Measurements from ENCODE around the gene ELP5.
A peak's percentile ranks its signal among the peaks of the same experiment; 100 is the strongest.

ELP5 gene

DNA sequence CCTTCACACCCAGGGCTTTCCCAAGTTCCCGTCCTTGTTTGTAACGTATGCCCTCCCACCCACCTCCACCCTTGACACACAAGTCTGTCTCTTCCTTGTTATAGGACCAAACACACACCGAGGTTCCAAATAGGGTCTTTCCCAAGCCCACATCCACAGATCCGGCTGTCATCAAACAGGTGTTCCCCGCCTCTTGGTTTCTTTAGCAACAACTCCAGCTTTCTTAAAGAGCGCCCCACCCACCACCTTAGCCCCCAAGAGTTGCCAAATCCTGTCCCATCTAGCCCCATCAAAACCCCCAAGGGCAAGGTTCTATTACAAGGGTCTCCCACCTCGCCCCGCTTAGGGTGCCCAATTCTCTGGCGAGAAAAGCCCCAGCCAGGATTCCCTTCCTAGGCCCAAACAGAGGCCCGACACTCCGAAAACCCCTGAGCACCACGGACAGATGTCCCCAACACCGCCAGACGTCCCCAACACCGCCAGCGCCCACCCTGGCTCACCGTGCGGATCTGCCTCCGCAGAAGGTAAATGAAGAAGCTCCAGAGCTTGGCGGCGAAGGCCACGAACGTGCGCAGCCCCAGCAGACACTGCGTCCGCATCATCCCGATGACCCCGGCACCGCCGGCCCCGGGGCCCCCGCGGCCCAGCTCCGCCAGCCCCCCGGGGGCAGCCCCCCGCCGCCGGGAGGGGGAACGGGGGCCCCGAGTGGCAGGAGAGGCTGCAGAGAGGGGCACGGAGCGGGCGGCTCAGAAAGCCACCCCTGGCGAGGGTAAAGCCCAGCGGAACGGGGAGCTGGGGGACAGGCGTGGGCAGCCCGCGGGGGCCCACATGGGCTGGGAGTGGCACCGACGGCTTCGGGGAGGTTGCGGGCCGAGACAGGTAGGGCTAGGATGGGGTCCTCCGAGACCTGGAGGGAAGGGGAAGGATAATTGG lies 1.1 kb upstream of the ELP5 start:
- no peaks in the 10 kb centered on the region for H3K27me3 ChIP-seq (ENCODE audit: control insufficient read depth, insufficient read depth, low read length)
- no peaks in the 10 kb centered on the region for H3K9me3 ChIP-seq (replicated peaks; ENCODE audit: low read length)
- peak overlapping the region; percentile 96 for H3K4me3 ChIP-seq (ENCODE audit: low read length)
- peaks cover 19% of the 10 kb centered on the region for H3K36me3 ChIP-seq (ENCODE audit: insufficient read depth, low read length)
- peak overlapping the region; percentile 93 for H3K4me2 ChIP-seq (ENCODE audit: low read length)
- H3K9ac ChIP-seq (ENCODE audit: low read depth, low read length) = peak overlapping the region; percentile 100
- H3K4me1 ChIP-seq (ENCODE audit: control insufficient read depth, insufficient read depth, low read length) = peaks cover 22% of the 10 kb centered on the region

DNA sequence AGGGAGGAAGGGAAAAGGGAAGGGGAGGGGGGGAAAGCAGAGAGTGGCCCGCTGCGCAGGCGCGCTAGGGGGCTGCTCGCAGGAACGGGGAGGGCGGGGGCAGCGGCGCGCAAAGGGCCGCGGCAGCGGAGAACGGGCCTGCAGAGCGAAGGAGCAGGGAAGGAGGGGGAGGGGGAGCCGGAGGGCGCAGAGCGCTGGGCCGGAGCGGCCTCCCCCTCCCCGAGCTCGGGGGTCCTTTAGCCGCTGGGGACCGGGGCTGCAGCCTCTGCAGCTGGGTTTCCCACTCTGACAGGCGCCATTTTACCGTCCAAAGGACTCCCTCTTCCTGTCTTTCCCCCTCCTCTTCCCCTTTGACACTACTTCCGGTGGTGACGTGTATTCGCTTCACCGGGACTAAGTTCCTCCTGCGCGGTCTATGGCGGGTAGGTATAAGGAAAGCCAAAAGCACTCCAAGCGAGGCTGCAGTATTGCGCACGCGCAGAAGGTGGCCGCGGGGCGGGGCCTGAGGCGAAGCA lies 297 bp upstream of the ELP5 start, which contains the start of gene CTDNEP1:
Gene CTDNEP1 (minus strand): TSS at position 74 of the 515 bp plus-strand sequence. CDS start 438 bp downstream, outside the sequence.
- Histone ChIP-seq H3K9me3 (replicated peaks; ENCODE audit: low read length) (no peaks in the 10 kb centered on the region), H3K27me3 (ENCODE audit: control insufficient read depth, insufficient read depth, low read length) (no peaks in the 10 kb centered on the region), H3K4me2 (ENCODE audit: low read length) (peak within 1 kb of the TSS; percentile 98), H3K4me3 (ENCODE audit: low read length) (peak within 1 kb of the TSS; percentile 96), H3K36me3 (ENCODE audit: insufficient read depth, low read length) (peaks cover 17% of the 10 kb centered on the region), H3K4me1 (ENCODE audit: control insufficient read depth, insufficient read depth, low read length) (peaks cover 22% of the 10 kb centered on the region), H3K9ac (ENCODE audit: low read depth, low read length) (peak within 1 kb of the TSS; percentile 100)

- H3K4me3 ChIP-seq (ENCODE audit: low read length) = peak overlapping the region; percentile 96
- H3K4me2 ChIP-seq (ENCODE audit: low read length) = peak overlapping the region; percentile 98
- peaks cover 20% of the 10 kb centered on the region for H3K36me3 ChIP-seq (ENCODE audit: insufficient read depth, low read length)
- H3K27me3 ChIP-seq (ENCODE audit: control insufficient read depth, insufficient read depth, low read length) = no peaks in the 10 kb centered on the region
- H3K4me1 ChIP-seq (ENCODE audit: control insufficient read depth, insufficient read depth, low read length) = peaks cover 22% of the 10 kb centered on the region
- no peaks in the 10 kb centered on the region for H3K9me3 ChIP-seq (replicated peaks; ENCODE audit: low read length)
- H3K9ac ChIP-seq (ENCODE audit: low read depth, low read length) = peak overlapping the region; percentile 100
Measured at GRCh38 chr17:7253082-7253481, 1.1 kb downstream of the ELP5 start.

- Histone ChIP-seq H3K9ac (ENCODE audit: low read depth, low read length) (no peak overlapping the region), H3K9me3 (replicated peaks; ENCODE audit: low read length) (no peaks in the 10 kb centered on the region), H3K4me3 (ENCODE audit: low read length) (no peak overlapping the region), H3K4me2 (ENCODE audit: low read length) (no peak overlapping the region), H3K4me1 (ENCODE audit: control insufficient read depth, insufficient read depth, low read length) (peaks cover 26% of the 10 kb centered on the region), H3K27me3 (ENCODE audit: control insufficient read depth, insufficient read depth, low read length) (no peaks in the 10 kb centered on the region), H3K36me3 (ENCODE audit: insufficient read depth, low read length) (peaks cover 32% of the 10 kb centered on the region)
Measured at GRCh38 chr17:7254511-7254910, 2.5 kb downstream of the ELP5 start.

- Histone ChIP-seq H3K27me3 (ENCODE audit: control insufficient read depth, insufficient read depth, low read length) (no peaks in the 10 kb centered on the region), H3K9me3 (replicated peaks; ENCODE audit: low read length) (no peaks in the 10 kb centered on the region), H3K4me1 (ENCODE audit: control insufficient read depth, insufficient read depth, low read length) (peaks cover 36% of the 10 kb centered on the region), H3K4me2 (ENCODE audit: low read length) (no peak overlapping the region), H3K9ac (ENCODE audit: low read depth, low read length) (no peak overlapping the region), H3K36me3 (ENCODE audit: insufficient read depth, low read length) (peaks cover 34% of the 10 kb centered on the region), H3K4me3 (ENCODE audit: low read length) (no peak overlapping the region)
Measured at GRCh38 chr17:7256766-7257456, 4.9 kb downstream of the ELP5 start.

DNA sequence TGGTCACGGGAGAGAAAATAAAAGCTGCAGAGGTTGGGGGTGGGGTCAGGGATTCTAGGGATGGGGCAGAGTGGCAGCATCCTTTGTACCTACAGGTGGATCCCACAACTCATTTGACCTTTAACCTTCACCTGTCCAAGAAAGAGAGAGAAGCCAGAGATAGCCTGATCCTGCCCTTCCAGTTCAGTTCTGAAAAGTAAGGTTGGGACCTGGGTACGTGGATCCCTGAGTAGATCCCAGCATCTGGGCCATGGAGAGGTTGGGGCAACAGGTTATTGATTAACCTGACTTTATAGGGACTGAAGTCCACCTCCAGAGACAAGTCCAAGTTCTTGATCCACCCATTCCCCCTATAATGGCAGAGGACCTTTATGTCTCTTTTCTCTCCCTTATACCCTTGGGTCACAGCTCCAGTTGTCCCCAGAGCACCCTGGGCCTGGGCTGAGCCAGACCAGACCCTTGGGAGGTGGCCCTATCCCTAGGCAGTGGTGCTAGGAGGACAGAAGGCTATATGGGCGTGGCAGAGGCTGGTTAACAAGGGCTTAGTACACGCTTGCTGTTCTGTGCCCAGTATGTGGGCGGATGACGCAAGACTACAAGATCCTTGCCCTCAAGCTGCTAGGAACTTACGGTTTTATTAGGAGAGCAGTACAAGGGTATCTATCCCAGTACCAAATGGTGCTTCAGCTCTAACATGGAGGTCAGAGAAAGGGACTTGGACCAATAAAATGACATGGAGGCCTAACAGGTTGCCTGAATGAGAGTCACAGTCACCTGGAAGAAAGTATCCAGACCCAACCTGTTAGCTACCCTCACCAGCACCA lies 6.9 kb downstream of the ELP5 start:
- Histone ChIP-seq H3K27me3 (ENCODE audit: control insufficient read depth, insufficient read depth, low read length) (no peaks in the 10 kb centered on the region), H3K4me2 (ENCODE audit: low read length) (peak overlapping the region; percentile 60), H3K4me1 (ENCODE audit: control insufficient read depth, insufficient read depth, low read length) (peaks cover 49% of the 10 kb centered on the region), H3K4me3 (ENCODE audit: low read length) (no peak overlapping the region), H3K9ac (ENCODE audit: low read depth, low read length) (peak overlapping the region; percentile 49), H3K36me3 (ENCODE audit: insufficient read depth, low read length) (peaks cover 33% of the 10 kb centered on the region), H3K9me3 (replicated peaks; ENCODE audit: low read length) (no peaks in the 10 kb centered on the region)

DNA sequence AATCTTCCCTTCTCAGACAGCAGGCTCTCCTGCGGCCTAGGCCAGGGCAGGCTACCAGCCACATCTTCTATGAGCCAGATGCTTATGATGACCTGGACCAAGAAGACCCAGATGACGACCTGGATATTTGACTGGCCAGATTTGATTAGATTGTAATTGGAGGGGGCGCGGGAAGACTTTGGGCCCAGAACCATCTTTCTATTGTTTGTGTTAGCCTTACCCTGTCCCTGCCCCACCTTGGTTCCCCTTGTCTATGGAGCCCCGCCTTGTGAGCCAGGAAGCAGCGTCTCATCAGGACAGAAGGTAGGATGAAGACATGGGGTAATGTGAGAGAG lies 7.5 kb downstream of the ELP5 start:
- H3K27me3 ChIP-seq (ENCODE audit: control insufficient read depth, insufficient read depth, low read length) = no peaks in the 10 kb centered on the region
- H3K4me2 ChIP-seq (ENCODE audit: low read length) = peak overlapping the region; percentile 60
- H3K9ac ChIP-seq (ENCODE audit: low read depth, low read length) = no peak overlapping the region
- no peaks in the 10 kb centered on the region for H3K9me3 ChIP-seq (replicated peaks; ENCODE audit: low read length)
- peaks cover 53% of the 10 kb centered on the region for H3K4me1 ChIP-seq (ENCODE audit: control insufficient read depth, insufficient read depth, low read length)
- H3K36me3 ChIP-seq (ENCODE audit: insufficient read depth, low read length) = peaks cover 28% of the 10 kb centered on the region
- no peak overlapping the region for H3K4me3 ChIP-seq (ENCODE audit: low read length)

DNA sequence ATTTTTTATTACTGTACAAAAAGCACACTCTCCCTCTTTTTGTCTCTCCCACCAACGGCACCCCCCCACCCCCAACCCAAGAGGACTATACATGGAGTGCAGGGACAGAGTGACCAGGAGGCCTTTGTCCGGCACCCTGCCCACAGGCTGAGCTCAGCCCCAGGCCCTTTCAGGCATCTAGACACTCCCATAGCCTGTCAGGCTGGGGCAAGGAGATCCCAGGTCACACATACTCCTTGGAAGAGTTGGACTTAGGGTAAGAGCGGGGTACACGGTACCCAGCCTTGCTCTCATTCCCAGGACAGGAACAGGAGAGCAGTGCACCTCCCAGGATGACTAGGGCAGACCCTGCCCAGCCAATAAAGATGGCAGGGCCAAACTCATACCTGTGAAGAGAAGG lies 8.1 kb downstream of the ELP5 start:
- no peak overlapping the region for H3K4me3 ChIP-seq (ENCODE audit: low read length)
- H3K4me1 ChIP-seq (ENCODE audit: control insufficient read depth, insufficient read depth, low read length) = peaks cover 53% of the 10 kb centered on the region
- no peak overlapping the region for H3K9ac ChIP-seq (ENCODE audit: low read depth, low read length)
- H3K36me3 ChIP-seq (ENCODE audit: insufficient read depth, low read length) = peaks cover 22% of the 10 kb centered on the region
- no peaks in the 10 kb centered on the region for H3K27me3 ChIP-seq (ENCODE audit: control insufficient read depth, insufficient read depth, low read length)
- no peak overlapping the region for H3K4me2 ChIP-seq (ENCODE audit: low read length)
- no peaks in the 10 kb centered on the region for H3K9me3 ChIP-seq (replicated peaks; ENCODE audit: low read length)

DNA sequence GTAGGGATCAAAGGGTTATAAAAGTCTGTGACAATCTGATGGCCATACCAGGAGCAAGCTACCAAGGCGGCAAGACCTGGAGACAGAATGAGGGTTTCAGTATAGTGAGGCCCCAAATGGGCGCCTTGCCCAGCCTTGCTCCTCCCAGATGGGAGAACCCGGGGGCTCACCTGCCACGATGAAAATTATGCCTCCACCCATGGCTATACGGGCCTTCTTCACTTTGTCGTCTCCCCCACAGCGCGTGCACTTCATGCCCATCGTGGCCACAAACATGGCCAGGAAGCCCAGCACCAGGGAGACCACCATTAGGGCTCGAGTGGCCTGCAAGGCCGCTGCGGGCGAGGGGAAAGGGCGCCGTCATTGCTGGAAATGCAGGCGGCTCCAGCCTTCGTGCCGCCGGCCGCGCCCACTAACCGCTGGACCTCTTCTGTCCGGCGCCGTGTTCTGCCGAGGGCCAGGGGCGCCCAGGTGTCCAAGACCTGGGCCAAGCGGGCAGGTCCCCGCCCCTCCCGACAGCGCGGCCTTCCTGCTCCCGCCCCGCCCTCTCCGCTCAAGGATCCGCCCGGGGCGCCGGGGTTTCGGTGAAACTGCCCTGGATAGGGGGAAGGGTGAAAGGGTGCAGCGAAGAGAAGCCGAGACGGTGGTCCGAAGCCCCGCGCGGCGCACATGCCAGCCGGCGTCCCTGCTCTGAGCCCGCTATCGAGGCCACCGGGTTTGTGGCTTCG lies 8.8 kb downstream of the ELP5 start:
- H3K4me2 ChIP-seq (ENCODE audit: low read length) = peak overlapping the region; percentile 86
- peak overlapping the region; percentile 59 for H3K4me3 ChIP-seq (ENCODE audit: low read length)
- peaks cover 53% of the 10 kb centered on the region for H3K4me1 ChIP-seq (ENCODE audit: control insufficient read depth, insufficient read depth, low read length)
- H3K9ac ChIP-seq (ENCODE audit: low read depth, low read length) = peak overlapping the region; percentile 67
- H3K27me3 ChIP-seq (ENCODE audit: control insufficient read depth, insufficient read depth, low read length) = no peaks in the 10 kb centered on the region
- peaks cover 20% of the 10 kb centered on the region for H3K36me3 ChIP-seq (ENCODE audit: insufficient read depth, low read length)
- no peaks in the 10 kb centered on the region for H3K9me3 ChIP-seq (replicated peaks; ENCODE audit: low read length)

- Histone ChIP-seq H3K27me3 (ENCODE audit: control insufficient read depth, insufficient read depth, low read length) (no peaks in the 10 kb centered on the region), H3K9me3 (replicated peaks; ENCODE audit: low read length) (no peaks in the 10 kb centered on the region), H3K4me1 (ENCODE audit: control insufficient read depth, insufficient read depth, low read length) (peaks cover 53% of the 10 kb centered on the region), H3K4me2 (ENCODE audit: low read length) (peak overlapping the region; percentile 86), H3K9ac (ENCODE audit: low read depth, low read length) (peak overlapping the region; percentile 67), H3K4me3 (ENCODE audit: low read length) (peak overlapping the region; percentile 59), H3K36me3 (ENCODE audit: insufficient read depth, low read length) (peaks cover 19% of the 10 kb centered on the region)
Measured at GRCh38 chr17:7261379-7262191, 9.6 kb downstream of the ELP5 start.
